ENCODE measurements around the gene SMAD6.
A peak's percentile ranks its signal among the peaks of the same experiment; 100 is the strongest.

SMAD6 gene

DNA sequence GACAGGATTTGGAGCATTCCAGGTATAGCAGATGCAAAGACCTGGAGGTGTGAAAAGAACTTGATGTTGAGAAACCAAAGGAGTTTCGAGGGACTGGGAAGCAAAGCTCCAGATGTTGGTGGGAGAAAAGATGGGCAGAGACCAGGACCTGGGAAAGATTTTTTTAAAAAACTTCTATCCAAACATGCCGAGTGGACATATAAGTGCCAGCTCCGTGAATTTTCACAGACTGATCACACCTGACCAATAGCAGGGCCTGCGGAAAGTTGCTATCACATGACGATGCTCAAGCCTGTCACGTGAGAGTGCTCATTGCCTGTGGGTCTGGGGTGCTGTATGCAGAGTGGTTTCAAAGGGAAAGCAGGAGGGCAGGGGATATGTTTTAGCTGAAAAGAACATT is 19.9 kb downstream of the SMAD6 start:
- DNase-seq = no peak

DNA sequence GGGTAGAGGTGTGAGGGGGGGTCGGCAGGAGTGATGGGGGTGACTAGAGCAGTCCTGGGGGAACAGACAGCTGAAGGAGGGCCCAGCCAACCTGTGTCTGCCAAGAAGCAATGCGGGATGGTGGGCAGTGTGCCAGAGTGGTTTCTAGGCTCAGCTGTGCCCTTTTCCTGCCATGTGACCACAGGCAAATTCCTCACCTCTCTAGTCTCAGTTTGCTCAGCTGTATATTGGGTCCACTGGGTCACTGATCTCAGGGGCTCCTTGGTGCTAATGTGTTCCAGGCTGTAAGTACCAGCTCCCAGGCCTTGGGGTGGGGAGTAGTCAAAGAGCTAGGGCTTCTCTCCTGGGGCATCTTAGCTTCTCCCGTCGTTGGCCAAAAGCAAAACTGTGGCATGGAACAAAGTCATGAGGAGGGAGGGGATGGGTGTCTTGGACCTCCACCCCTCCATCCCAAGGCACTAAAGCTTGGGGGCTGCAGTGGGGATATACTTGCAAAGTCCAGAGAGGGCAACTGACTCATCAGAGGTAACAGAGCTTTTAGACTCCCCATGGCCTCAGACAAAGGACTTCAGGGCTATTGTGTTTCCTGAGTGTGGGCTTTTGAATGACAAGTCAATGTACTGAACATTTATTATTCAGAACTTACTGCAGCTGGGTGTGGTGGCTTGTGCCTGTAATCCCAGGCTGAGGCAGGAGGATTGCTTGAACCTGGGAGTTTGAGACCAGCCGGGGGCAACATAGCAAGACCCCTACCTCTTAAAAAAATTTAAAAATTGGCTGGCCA is 20.9 kb downstream of the SMAD6 start:
- no peak for DNase-seq

- DNase-seq = no peak
Measured at GRCh38 chr15:66723826-66724731, 22.0 kb downstream of the SMAD6 start.

DNA sequence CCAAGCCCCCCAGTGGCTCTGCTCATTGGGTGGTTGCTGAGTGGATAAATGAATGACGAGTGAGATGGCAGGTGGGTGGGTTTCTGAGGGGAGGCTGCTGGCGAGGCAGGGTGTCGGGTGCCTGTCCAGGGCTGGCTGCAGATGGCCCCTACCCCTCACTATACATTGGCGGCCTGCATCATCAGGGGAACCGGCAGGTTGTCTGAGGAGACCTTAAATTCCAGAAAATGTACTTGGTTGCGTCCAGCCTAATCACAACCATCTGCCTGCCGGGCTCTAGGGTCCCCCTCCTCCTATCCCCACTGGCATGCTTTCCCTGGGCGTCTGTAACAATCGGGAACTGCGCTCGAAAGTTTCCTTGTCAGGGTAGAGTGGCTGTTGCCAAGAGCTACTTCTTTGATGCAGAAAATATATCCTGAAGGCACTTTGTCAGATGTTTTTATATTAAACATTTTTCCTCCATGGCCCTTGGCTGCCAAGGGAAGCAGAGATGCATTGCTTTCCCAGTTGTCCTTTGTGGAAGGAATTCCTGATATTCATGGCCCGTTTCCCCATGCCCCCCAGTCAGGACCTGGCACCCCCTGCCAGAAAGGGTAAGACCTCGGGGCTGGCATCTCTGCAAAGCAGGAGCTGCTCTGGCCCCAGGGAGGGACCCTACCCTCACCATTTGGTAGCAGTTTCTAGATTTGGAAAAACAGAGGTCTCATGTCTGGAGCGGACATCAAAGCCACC is 22.9 kb downstream of the SMAD6 start:
- DNase-seq = no peak

DNA sequence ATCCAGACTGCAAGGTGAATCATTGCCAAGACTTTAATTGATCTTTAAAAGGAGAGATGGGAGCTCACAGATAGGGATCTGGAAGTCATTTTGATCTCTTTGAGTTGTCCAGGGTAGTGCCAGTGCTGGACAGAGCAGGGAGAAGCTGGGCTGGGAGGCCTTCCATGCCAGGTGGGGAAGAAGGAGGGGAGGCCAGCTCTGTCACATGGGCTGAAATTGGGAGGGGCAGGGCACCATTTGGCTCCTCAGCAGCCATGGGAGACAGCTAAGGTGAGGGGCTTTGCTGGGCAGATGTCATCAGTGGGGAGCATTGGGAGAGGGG is 23.4 kb downstream of the SMAD6 start:
- no peak for DNase-seq

DNA sequence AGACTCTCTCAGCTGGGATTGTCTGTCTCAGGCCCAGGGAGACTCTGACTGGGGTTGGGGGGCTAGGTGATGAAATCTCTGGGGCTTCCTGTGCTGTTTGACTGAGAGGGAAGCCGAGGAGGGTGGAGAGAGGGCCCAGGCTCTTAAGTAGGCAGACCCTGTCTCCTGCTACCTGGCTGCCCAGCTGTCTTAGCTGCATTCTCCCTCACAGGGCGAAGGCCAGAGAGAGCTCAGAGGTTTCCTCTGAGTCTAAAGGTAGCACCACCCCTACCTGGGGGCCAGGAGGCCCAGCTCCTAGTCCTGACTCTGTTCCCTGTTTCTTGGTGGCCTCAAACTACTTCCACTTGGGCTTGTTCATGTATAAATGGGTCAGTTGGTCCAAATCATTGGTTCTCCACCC is 24.4 kb downstream of the SMAD6 start:
- no peak for DNase-seq

GRCh38 chr15:66729331-66729951 is 27.4 kb downstream of the SMAD6 start:
- no peak for DNase-seq

- no peak for DNase-seq
Measured at GRCh38 chr15:66730168-66731021, 28.4 kb downstream of the SMAD6 start.

GRCh38 chr15:66733976-66734375 is 31.9 kb downstream of the SMAD6 start:
- no peak for DNase-seq

DNA sequence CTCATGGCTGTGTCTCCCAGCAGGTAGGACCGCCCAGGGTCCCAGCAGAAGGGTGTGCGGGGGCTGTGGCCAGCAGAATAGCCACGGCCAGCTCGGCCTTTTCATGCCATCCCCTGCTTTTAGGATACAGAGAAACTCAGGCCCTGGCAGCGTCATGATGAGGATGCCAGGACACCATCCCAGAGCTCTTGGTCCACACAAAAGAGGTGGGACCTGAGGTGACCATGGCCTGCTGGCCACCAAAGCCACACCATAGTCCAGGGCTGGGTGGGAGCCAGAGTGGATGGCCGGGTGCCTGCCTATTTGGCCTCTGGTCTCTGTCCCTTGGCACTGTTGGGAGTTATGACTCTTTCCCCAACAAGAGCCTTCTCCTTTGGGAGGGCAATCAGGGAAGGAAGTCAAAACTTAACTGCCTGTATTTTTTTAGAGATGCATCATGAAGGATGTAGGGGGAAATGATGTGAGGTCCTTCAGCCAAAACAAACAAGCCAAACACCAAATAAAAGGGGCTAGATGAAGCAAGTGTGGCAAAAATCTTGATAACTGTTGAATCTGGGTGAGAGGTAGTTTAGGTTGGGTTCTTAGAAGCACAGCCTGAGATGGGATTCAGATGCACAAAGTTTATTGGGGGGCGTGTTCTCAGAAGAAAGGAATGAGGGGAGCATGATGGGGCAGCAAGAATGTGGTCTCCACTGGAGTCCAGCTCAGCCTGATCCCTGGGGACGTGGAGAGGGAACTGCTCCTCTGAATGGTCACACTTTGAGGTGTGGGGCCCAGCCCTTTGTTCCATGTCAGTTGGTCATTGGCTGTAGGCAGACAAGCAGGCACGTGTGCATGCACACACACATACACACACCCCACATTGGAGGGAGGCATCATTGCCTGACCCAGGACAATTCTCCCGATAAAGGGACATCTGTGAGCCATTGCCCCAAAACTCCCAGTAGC is 33.2 kb downstream of the SMAD6 start:
- DNase-seq = no peak

- no peak for DNase-seq
Measured at GRCh38 chr15:66735909-66736305, 33.9 kb downstream of the SMAD6 start.

DNA sequence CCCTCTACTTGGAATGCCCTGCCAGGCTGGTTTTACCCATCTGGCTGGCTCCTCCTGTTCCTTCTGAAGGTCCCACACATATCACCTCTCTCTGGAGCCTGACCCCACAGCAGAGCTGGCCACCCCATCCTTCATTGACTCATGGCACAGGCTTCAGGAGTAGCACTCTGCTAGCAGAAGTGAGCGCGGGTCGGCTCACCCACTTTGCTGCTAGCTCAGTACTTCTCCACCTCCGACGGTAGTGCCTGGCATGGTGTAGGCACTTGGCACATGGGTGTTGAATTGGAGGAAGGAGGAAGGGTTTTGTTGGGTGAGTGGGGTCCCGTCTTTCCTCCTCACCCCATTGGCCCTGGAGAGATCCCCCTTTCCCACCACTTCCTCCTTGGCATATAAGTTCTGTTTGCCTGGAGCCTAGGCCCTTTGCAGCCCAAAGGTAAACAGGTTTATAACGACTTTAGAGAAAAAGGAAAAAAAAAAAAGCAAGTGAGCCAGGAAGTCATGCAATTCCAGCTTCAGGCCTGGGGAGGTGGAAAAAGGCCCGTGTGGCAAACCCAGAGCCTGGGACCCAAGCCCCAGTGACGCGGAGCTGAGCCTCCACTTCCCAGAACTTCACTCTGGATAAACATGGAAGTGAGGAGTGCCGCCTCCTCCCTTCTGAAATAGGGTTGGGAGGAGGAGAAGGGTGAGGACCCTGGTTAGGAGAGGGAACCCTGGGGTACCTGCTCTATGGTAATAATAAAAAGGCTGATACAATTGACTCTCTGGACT is 35.4 kb downstream of the SMAD6 start:
- DNase-seq = no peak

- no peak for DNase-seq
Measured at GRCh38 chr15:66738116-66738515, 36.1 kb downstream of the SMAD6 start.

DNA sequence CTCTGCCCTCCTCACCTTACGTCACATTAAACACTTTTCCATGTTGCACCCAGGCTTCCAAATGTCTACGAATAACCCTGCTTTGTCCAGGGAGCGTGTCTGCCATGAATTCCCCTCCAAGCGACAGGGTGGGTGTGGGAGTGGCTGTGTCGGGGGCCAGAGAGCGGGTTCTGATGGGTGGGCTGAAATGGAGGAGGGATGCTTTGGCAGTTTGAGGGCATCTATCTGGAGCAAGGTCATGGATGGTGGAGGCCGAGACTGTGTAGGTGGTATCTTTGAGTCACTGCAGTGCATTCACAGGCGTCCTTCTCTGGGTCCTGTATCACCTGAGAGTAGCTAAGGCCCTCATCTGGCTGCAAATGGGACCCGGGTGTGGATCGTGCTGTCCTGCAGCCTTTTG is 36.6 kb downstream of the SMAD6 start:
- no peak for DNase-seq

- DNase-seq = peak; percentile 64
Measured at GRCh38 chr15:66739287-66739686, 37.3 kb downstream of the SMAD6 start.

DNA sequence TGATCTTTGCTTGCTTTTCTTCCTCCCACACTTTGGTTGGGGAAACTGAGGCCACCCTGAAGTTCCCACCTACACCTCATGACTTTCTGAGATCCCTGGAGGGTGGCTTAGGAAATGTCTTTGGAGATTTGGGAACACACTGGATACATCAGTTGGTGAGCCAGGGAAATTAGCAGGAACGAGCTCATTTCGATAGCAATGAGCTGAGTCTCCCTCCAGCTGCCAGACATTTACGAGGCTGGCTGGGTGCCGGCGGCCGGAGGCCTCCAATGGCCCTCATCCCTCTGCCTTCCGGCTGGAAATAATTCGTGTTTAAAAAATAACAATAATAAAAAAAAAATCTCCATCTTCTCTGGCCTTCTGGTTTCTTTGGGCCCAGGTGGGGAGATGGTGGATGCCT is 38.8 kb downstream of the SMAD6 start:
- peak; percentile 1 for DNase-seq

- DNase-seq = no peak
Measured at GRCh38 chr15:66741646-66742045, 39.6 kb downstream of the SMAD6 start.

GRCh38 chr15:66742286-66742685 is 40.2 kb downstream of the SMAD6 start:
- DNase-seq = no peak

DNA sequence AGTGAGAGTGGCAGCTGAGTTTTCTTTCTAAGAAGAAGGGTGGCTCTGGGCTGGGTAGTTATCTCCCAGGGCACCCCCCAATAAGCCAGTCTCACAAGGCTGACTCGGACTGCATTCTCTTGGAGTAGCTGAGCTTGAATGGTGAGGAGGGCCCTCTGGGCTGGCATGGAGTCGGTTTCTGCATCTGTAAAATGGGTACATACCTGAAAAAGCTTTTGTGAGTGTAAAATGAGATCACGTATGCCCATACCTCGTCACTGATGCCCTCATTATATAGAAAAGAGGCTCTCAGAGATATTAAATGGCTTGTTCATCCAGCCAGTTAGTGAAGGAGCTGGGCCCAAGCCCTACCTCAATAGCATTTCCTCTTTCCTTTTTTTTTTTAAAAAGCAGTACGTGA is 41.2 kb downstream of the SMAD6 start:
- no peak for DNase-seq
